Smooth muscle cell (in vitro differentiated cells): ENCODE measurements around the gene SCARF2. TPM values are rescaled to one million over a fixed set of nuclear protein-coding genes. Genes with fewer than 3 reads are reported as not detected.

Experiments used
- DNase-seq: peaks from one replicate; lab custom pipeline; 2025; ENCODE audit not compliant: unreplicated experiment; lab: John Stamatoyannopoulos, UW
- H2AFZ ChIP-seq: fragments of 200-600 bp; sonication (generic); 2 replicates; pipeline ENCODE4 v1.6.0; 2016; ENCODE audit warnings: antibody characterized with exemption, low read depth, mild to moderate bottlenecking
- H3F3A ChIP-seq: fragments of 200-600 bp; sonication (generic); 2 replicates; pipeline ENCODE4 v1.6.0; 2017; ENCODE audit warnings: antibody characterized with exemption, low read depth
- H3K27ac ChIP-seq: fragments of 200-600 bp; sonication (generic); 2 replicates; pipeline ENCODE4 v1.5.1; 2016; ENCODE audit warnings: low read depth, mild to moderate bottlenecking
- H3K27me3 ChIP-seq: fragments of 200-600 bp; sonication (generic); 2 replicates; pipeline ENCODE4 v1.6.1; 2016; ENCODE audit warnings: low read depth, mild to moderate bottlenecking
- H3K36me3 ChIP-seq: fragments of 200-600 bp; sonication (generic); 2 replicates; pipeline ENCODE4 v1.5.1; 2016; ENCODE audit warnings: low read depth
- H3K4me1 ChIP-seq: fragments of 200-600 bp; sonication (generic); 2 replicates; pipeline ENCODE4 v1.5.1; 2016; ENCODE audit warnings: low read depth
- H3K4me2 ChIP-seq: fragments of 200-600 bp; sonication (generic); 2 replicates; pipeline ENCODE4 v1.6.0; 2016; ENCODE audit warnings: mild to moderate bottlenecking
- H3K4me3 ChIP-seq: fragments of 200-600 bp; sonication (generic); 2 replicates; pipeline ENCODE4 v1.5.1; 2016; ENCODE audit warnings: mild to moderate bottlenecking
- H3K79me2 ChIP-seq: fragments of 200-600 bp; sonication (generic); 2 replicates; pipeline ENCODE4 v1.6.0; 2016; ENCODE audit warnings: low read depth, mild to moderate bottlenecking
- H3K9ac ChIP-seq: fragments of 200-600 bp; sonication (generic); 2 replicates; pipeline ENCODE4 v1.6.0; 2016; ENCODE audit warnings: low read depth
- H3K9me3 ChIP-seq: fragments of 200-600 bp; sonication (generic); replicated peaks from 2 replicates; pipeline ENCODE4 v1.5.1; 2016; ENCODE audit warnings: low read depth
- H4K20me1 ChIP-seq: fragments of 200-600 bp; sonication (generic); 2 replicates; pipeline ENCODE4 v1.6.0; 2016; ENCODE audit warnings: low read depth
- CTCF ChIP-seq: fragments of 200-600 bp; sonication (generic); IDR thresholded peaks from 2 replicates; pipeline ENCODE4 v1.5.1; 2017; ENCODE audit warnings: borderline replicate concordance, mild to moderate bottlenecking, antibody characterized with exemption; ENCODE audit not compliant: insufficient read depth, poor library complexity, severe bottlenecking
- WGBS: methylation state at CpG from one replicate; pipeline ENCODE4 v1.1.7; 2016; ENCODE audit warnings: low lambda C conversion rate; 5-methylcytosine and 5-hydroxymethylcytosine counted together
- polyA plus RNA-seq: library from polyadenylated mRNA; unstranded; fragments of >200 nt; fragmentation: Nextera tagmentation; extraction: Ambion mirVana; gene quantifications from 2 replicates; pipeline ENCODE4 v1.2.1, GENCODE V29; 2016
- total RNA-seq: library from RNA; depleted of rRNA; stranded (reverse); fragments of >200 nt; gene quantifications from 2 replicates; pipeline ENCODE4 v1.2.3, GENCODE V29; 2014

SCARF2 gene
- total and polyA plus RNA-seq, 2 experiments from 2014 or later: 30.9 to 89.8 TPM

- H3K9ac ChIP-seq: no peak overlapping the region
- H2AFZ ChIP-seq: no peak overlapping the region
- no peak overlapping the region for H3K4me3 ChIP-seq
- DNase-seq: no peak
- peaks cover 46% of the 10 kb centered on the region for H3K79me2 ChIP-seq
- no peaks in the 10 kb centered on the region for H3K36me3 ChIP-seq
- H3K27ac ChIP-seq: no peak overlapping the region
- H3K4me2 ChIP-seq: no peak overlapping the region
- 98% methylated on average over 5 of the region's 5 CpGs for WGBS
- peaks cover 46% of the 10 kb centered on the region for H4K20me1 ChIP-seq
- no peak for TF ChIP-seq CTCF
- H3F3A ChIP-seq: peaks cover 4% of the 10 kb centered on the region
- peaks cover 16% of the 10 kb centered on the region for H3K4me1 ChIP-seq
- H3K27me3 ChIP-seq: no peaks in the 10 kb centered on the region
- no peaks in the 10 kb centered on the region for H3K9me3 ChIP-seq
Measured at GRCh38 chr22:20398420-20398819, 39.2 kb downstream of the SCARF2 start.

GRCh38 chr22:20397498-20397897 lies 40.1 kb downstream of the SCARF2 start:
- H3K4me2 ChIP-seq: no peak overlapping the region
- H2AFZ ChIP-seq: no peak overlapping the region
- H3K79me2 ChIP-seq: peaks cover 46% of the 10 kb centered on the region
- no peaks in the 10 kb centered on the region for H3K36me3 ChIP-seq
- peaks cover 4% of the 10 kb centered on the region for H3F3A ChIP-seq
- 95% methylated on average over 2 of the region's 2 CpGs for WGBS
- H3K9me3 ChIP-seq: no peaks in the 10 kb centered on the region
- H3K27me3 ChIP-seq: no peaks in the 10 kb centered on the region
- no peak overlapping the region for H3K9ac ChIP-seq
- H3K4me1 ChIP-seq: peaks cover 17% of the 10 kb centered on the region
- DNase-seq: no peak
- H3K27ac ChIP-seq: no peak overlapping the region
- no peak for TF ChIP-seq CTCF
- H4K20me1 ChIP-seq: peaks cover 46% of the 10 kb centered on the region
- H3K4me3 ChIP-seq: no peak overlapping the region

- TF ChIP-seq CTCF: no peak
- Histone ChIP-seq H3K4me3 (no peak overlapping the region), H3K9me3 (no peaks in the 10 kb centered on the region), H3F3A (peaks cover 4% of the 10 kb centered on the region), H4K20me1 (peaks cover 46% of the 10 kb centered on the region), H2AFZ (no peak overlapping the region), H3K27ac (no peak overlapping the region), H3K27me3 (no peaks in the 10 kb centered on the region), H3K4me2 (peak overlapping the region; percentile 8), H3K79me2 (peaks cover 46% of the 10 kb centered on the region), H3K4me1 (peaks cover 17% of the 10 kb centered on the region), H3K9ac (no peak overlapping the region), H3K36me3 (no peaks in the 10 kb centered on the region)
- no peak for DNase-seq
- 78% methylated on average over 1 of the region's 1 CpG for WGBS
Measured at GRCh38 chr22:20396639-20397038, 41.0 kb downstream of the SCARF2 start.

- Histone ChIP-seq H3K79me2 (peaks cover 46% of the 10 kb centered on the region), H3K4me2 (peak overlapping the region; percentile 93)
- WGBS: 63% methylated on average over 2 of the region's 2 CpGs
Measured at GRCh38 chr22:20395907-20396287, 41.7 kb downstream of the SCARF2 start.

More at GRCh38 chr22:20395907-20396287, 41.7 kb downstream of the SCARF2 start:
- Histone ChIP-seq H3K4me3 (no peak overlapping the region), H3F3A (peaks cover 4% of the 10 kb centered on the region), H3K27me3 (no peaks in the 10 kb centered on the region), H3K4me1 (peaks cover 17% of the 10 kb centered on the region), H4K20me1 (peaks cover 41% of the 10 kb centered on the region), H3K9ac (no peak overlapping the region), H3K27ac (no peak overlapping the region), H3K36me3 (no peaks in the 10 kb centered on the region), H3K9me3 (no peaks in the 10 kb centered on the region), H2AFZ (no peak overlapping the region)
- no peak for DNase-seq
- no peak for TF ChIP-seq CTCF
